ENCODE measurements around the gene KYAT1. TPM values are rescaled to one million over a fixed set of nuclear protein-coding genes. Genes with fewer than 3 reads are reported as not detected.

KYAT1 gene
- total and polyA plus RNA-seq, 2 of the 8 experiments (the other 6 are each of a cell fraction or from before 2014, with no cell fraction given): 30.4 to 42.2 TPM

- no peak overlapping the region for H3K18ac ChIP-seq (ENCODE audit: extremely low read depth, low read length)
- peaks cover 0 to 12% (median 4%) of the 10 kb centered on the region in 4 experiments; a peak in 4 of 8 replicates for H3K36me3 ChIP-seq (ENCODE audit: control insufficient read depth in 2 of 4, insufficient read depth in 4 of 4, low read length in 3 of 4)
- no peak overlapping the region for H4K8ac ChIP-seq (ENCODE audit: extremely low read depth, insufficient read depth, low read length)
- peaks cover 0 to 1% of the 10 kb centered on the region in 2 experiments for H4K20me1 ChIP-seq (replicated peaks in 1 of 2; ENCODE audit: control insufficient read depth in 1 of 2, insufficient read depth in 2 of 2, low read length in 2 of 2)
- peaks cover 0 to 2% (median 0%) of the 10 kb centered on the region in 4 experiments; a peak in 1 of 7 replicates for H3K4me1 ChIP-seq (replicated peaks in 1 of 4; ENCODE audit: control insufficient read depth in 3 of 4, insufficient read depth in 4 of 4, low read length in 3 of 4)
- WGBS, 2 experiments (ENCODE audit: extremely low coverage in 1 of 2, insufficient coverage in 1 of 2, insufficient read length in 1 of 2, insufficient replicate concordance in 2 of 2, low coverage in 1 of 2, low lambda C conversion rate in 2 of 2, missing lambda C conversion rate in 1 of 2): 43% methylated on average over 5 of the region's 7 CpGs; no CpG with 5 or more reads in 1 of the 2 experiments
- H2AK5ac ChIP-seq (ENCODE audit: low read depth, low read length): no peak overlapping the region
- no peak overlapping the region for H3K14ac ChIP-seq (ENCODE audit: insufficient read length)
- no peaks in the 10 kb centered on the region; the same call in 1 of the 2 replicates for H3K79me1 ChIP-seq (ENCODE audit: low read depth, low read length)
- FAIRE-seq (no peak), DNase-seq (ENCODE audit: low read depth in 1 of 2, low spot score in 2 of 2) (no peak)
- no peak overlapping the region for H2BK20ac ChIP-seq (ENCODE audit: low read length)
- ChIA-PET CTCF (ENCODE audit: partially characterized antibody) (interaction anchor here (0.6 to 2.0 kb wide), 9 partner anchors 16 to 94 kb away, joined by 3 to 10 read pairs (median 4); partner anchors contain the start of genes ENDOG and ZER1), POLR2A (ENCODE audit: partially characterized antibody) (interaction anchor here (0.6 to 2.2 kb wide), 7 partner anchors 17 to 142 kb away, joined by 3 to 9 read pairs (median 4); partner anchors contain the start of genes ENDOG and ZER1)
- H2BK120ac ChIP-seq (replicated peaks; ENCODE audit: low read depth, low read length): no peak overlapping the region
- peak overlapping the region; percentile 44 for H3K4ac ChIP-seq (replicated peaks; ENCODE audit: insufficient read length, low read depth, low read length)
- no peak overlapping the region for H2BK15ac ChIP-seq (ENCODE audit: low read length)
- H4K5ac ChIP-seq (ENCODE audit: insufficient read length, low read depth, low read length): no peak overlapping the region
- TF ChIP-seq KDM5A (IDR thresholded peaks at IDR 0.05; ENCODE audit: low read length) (no peak), FOSL1 (IDR thresholded peaks at IDR 0.05; ENCODE audit: insufficient read depth, low read depth, low read length) (no peak), BACH1 (IDR thresholded peaks at IDR 0.05; ENCODE audit: low read length) (no peak), EP300 (IDR thresholded peaks at IDR 0.05; ENCODE audit: borderline replicate concordance in 1 of 2, low read depth in 2 of 2, low read length in 2 of 2) (no peak), YY1 (IDR thresholded peaks at IDR 0.05; ENCODE audit: low read depth, low read length) (no peak), POLR2AphosphoS5 (IDR thresholded peaks at IDR 0.05; ENCODE audit: low read depth, low read length) (no peak), ATF3 (IDR thresholded peaks at IDR 0.05; ENCODE audit: insufficient read depth, low read depth, low read length) (no peak), BCL11A (IDR thresholded peaks at IDR 0.05; ENCODE audit: low read depth in 2 of 2, low read length in 2 of 2) (no peak), SAP30 (IDR thresholded peaks at IDR 0.05; ENCODE audit: insufficient read depth, insufficient replicate concordance, low read length) (no peak), TBP (IDR thresholded peaks at IDR 0.05; ENCODE audit: low read depth, low read length) (no peak), POU5F1 (IDR thresholded peaks at IDR 0.05; ENCODE audit: low read depth, low read length) (no peak), TAF7 (optimal IDR thresholded peaks at IDR 0.05; ENCODE audit: borderline replicate concordance, low read depth, low read length) (no peak)
- H3K27ac ChIP-seq (ENCODE audit: low read depth, low read length): no peak overlapping the region
- H3K23me2 ChIP-seq (ENCODE audit: low read depth, low read length): peaks cover 5% of the 10 kb centered on the region; the same call in 1 of the 2 replicates
- no peak overlapping the region for H3K23ac ChIP-seq (ENCODE audit: insufficient read length)
- H3K9ac ChIP-seq (replicated peaks in 1 of 4; ENCODE audit: extremely low read depth in 1 of 4, low read depth in 3 of 4, low read length in 3 of 4): peak overlapping the region; percentile 34 to 87 (median 57); a peak in 4 of 7 replicates
- H3K4me3 ChIP-seq (ENCODE audit: extremely low read depth in 1 of 4, insufficient read depth in 2 of 4, low read depth in 3 of 4, low read length in 4 of 4): peak overlapping the region; percentile 84 to 98 (median 88)
- H3K27me3 ChIP-seq (replicated peaks in 1 of 4; ENCODE audit: control insufficient read depth in 3 of 4, extremely low read depth in 1 of 4, insufficient read depth in 3 of 4, low read length in 3 of 4): no peaks in the 10 kb centered on the region
- no peak overlapping the region for H4K91ac ChIP-seq (replicated peaks; ENCODE audit: insufficient read length, low read length)
- H2BK12ac ChIP-seq (ENCODE audit: low read depth, low read length): no peak overlapping the region
- peaks cover 0 to 7% of the 10 kb centered on the region in 2 experiments; a peak in 1 of 4 replicates for H3K79me2 ChIP-seq (ENCODE audit: control insufficient read depth in 1 of 2, insufficient read depth in 2 of 2, low read length in 2 of 2)
- H2AFZ ChIP-seq (ENCODE audit: low read length): no peak overlapping the region
- H2BK5ac ChIP-seq (ENCODE audit: low read depth, low read length): no peak overlapping the region; the same call in 1 of the 2 replicates
- H3K56ac ChIP-seq (replicated peaks; ENCODE audit: insufficient read length, low read depth, low read length): no peak overlapping the region
- H3K9me3 ChIP-seq (ENCODE audit: insufficient read depth in 2 of 2, low read depth in 1 of 2, low read length in 1 of 2): no peaks in the 10 kb centered on the region
- peak overlapping the region; percentile 77 to 83 for H3K4me2 ChIP-seq (ENCODE audit: insufficient read depth in 1 of 2, low read depth in 2 of 2, low read length in 2 of 2)
Measured at GRCh38 chr9:128787659-128788058, 94.1 kb downstream of the KYAT1 start.

Measured in H1 (cell line).